ENCODE results near the gene DOK4.

DOK4 gene

GRCh38 chr16:57528499-57529390 lies 42.5 kb upstream of the DOK4 start:
- DNase-seq (ENCODE audit: extremely low read depth, low read depth): no peak
- no peak overlapping the region for H3K4me3 ChIP-seq (replicated peaks; ENCODE audit: low read depth, low read length)
- TF ChIP-seq CTCF (IDR thresholded peaks at IDR 0.05; ENCODE audit: low read depth, low read length, missing control alignments): no peak

GRCh38 chr16:57527610-57528360 lies 41.5 kb upstream of the DOK4 start:
- H3K4me3 ChIP-seq (replicated peaks; ENCODE audit: low read depth, low read length): no peak overlapping the region
- TF ChIP-seq CTCF (IDR thresholded peaks at IDR 0.05; ENCODE audit: low read depth, low read length, missing control alignments): no peak
- DNase-seq (ENCODE audit: extremely low read depth, low read depth): no peak

- H3K4me3 ChIP-seq (replicated peaks; ENCODE audit: low read depth, low read length): no peak overlapping the region
- TF ChIP-seq CTCF (IDR thresholded peaks at IDR 0.05; ENCODE audit: low read depth, low read length, missing control alignments): no peak
- DNase-seq (ENCODE audit: extremely low read depth, low read depth): no peak
Observed at GRCh38 chr16:57527027-57527426, 40.7 kb upstream of the DOK4 start.

- TF ChIP-seq CTCF (IDR thresholded peaks at IDR 0.05; ENCODE audit: low read depth, low read length, missing control alignments): no peak
- no peak for DNase-seq (ENCODE audit: extremely low read depth, low read depth)
- no peak overlapping the region for H3K4me3 ChIP-seq (replicated peaks; ENCODE audit: low read depth, low read length)
Observed at GRCh38 chr16:57526498-57526897, 40.2 kb upstream of the DOK4 start.

- H3K4me3 ChIP-seq (replicated peaks; ENCODE audit: low read depth, low read length): no peak overlapping the region
- DNase-seq (ENCODE audit: extremely low read depth, low read depth): no peak
- TF ChIP-seq CTCF (IDR thresholded peaks at IDR 0.05; ENCODE audit: low read depth, low read length, missing control alignments): no peak
Observed at GRCh38 chr16:57525761-57526160, 39.5 kb upstream of the DOK4 start.

GRCh38 chr16:57522960-57523359 lies 36.7 kb upstream of the DOK4 start:
- TF ChIP-seq CTCF (IDR thresholded peaks at IDR 0.05; ENCODE audit: low read depth, low read length, missing control alignments): no peak
- H3K4me3 ChIP-seq (replicated peaks; ENCODE audit: low read depth, low read length): no peak overlapping the region
- no peak for DNase-seq (ENCODE audit: extremely low read depth, low read depth)

All from HFF-Myc (cell line).